GM23338 (cell line): ENCODE measurements around the gene OGT. TPM values are rescaled to one million over a fixed set of nuclear protein-coding genes. Genes with fewer than 3 reads are reported as not detected.

Experiments used
- ATAC-seq: fragments of 200-7000 bp; cut with Tn5 transposase; 3 replicates; pipeline ENCODE4 v1.9.1; 2020
- DNase-seq: peaks from one replicate; pipeline ENCODE4 v3.0.0-alpha.2; 2015; ENCODE audit warnings: low spot score
- H2AFZ ChIP-seq: fragments of 200-600 bp; sonication (generic); 2 replicates; pipeline ENCODE4 v1.8.0; 2016; ENCODE audit warnings: antibody characterized with exemption, mild to moderate bottlenecking, moderate library complexity
- H3F3A ChIP-seq: fragments of 200-600 bp; sonication (generic); replicated peaks from 2 replicates; pipeline ENCODE4 v1.8.0; 2017; ENCODE audit warnings: antibody characterized with exemption, mixed run types, low read depth
- H3K27ac ChIP-seq: fragments of 200-600 bp; sonication (generic); 2 replicates; pipeline ENCODE4 v1.6.1; 2016; ENCODE audit warnings: low read depth
- H3K27me3 ChIP-seq: fragments of 200-600 bp; sonication (generic); 2 replicates; pipeline ENCODE4 v1.8.0; 2016; ENCODE audit warnings: mild to moderate bottlenecking, mixed run types, moderate library complexity; ENCODE audit not compliant: insufficient read depth
- H3K36me3 ChIP-seq: fragments of 200-600 bp; sonication (generic); 2 replicates; pipeline ENCODE4 v1.8.0; 2016; ENCODE audit warnings: mild to moderate bottlenecking; ENCODE audit not compliant: insufficient read depth
- H3K4me1 ChIP-seq: fragments of 200-600 bp; sonication (generic); 2 replicates; pipeline ENCODE4 v1.8.0; 2016; ENCODE audit warnings: mild to moderate bottlenecking, moderate library complexity; ENCODE audit not compliant: insufficient read depth
- H3K4me2 ChIP-seq: fragments of 200-600 bp; sonication (generic); 2 replicates; pipeline ENCODE4 v1.7.1; 2017; ENCODE audit warnings: mixed run types
- H3K4me3 ChIP-seq: fragments of 200-600 bp; sonication (generic); 2 replicates; pipeline ENCODE4 v1.6.1; 2016; ENCODE audit warnings: mixed run types
- H3K79me2 ChIP-seq: fragments of 200-600 bp; sonication (generic); replicated peaks from 2 replicates; pipeline ENCODE4 v1.8.0; 2017; ENCODE audit warnings: mild to moderate bottlenecking; ENCODE audit not compliant: insufficient read depth
- H3K9me2 ChIP-seq: fragments of 200-600 bp; sonication (generic); 2 replicates; pipeline ENCODE4 v1.8.0; 2017; ENCODE audit not compliant: insufficient read depth
- H4K20me1 ChIP-seq: fragments of 200-600 bp; sonication (generic); replicated peaks from 2 replicates; pipeline ENCODE4 v1.8.0; 2017; ENCODE audit warnings: mild to moderate bottlenecking; ENCODE audit not compliant: insufficient read depth
- H3K27ac Mint-ChIP-seq: 2 replicates; pipeline ENCODE4 v1.8.0; 2020; ENCODE audit warnings: inconsistent platforms, mild to moderate bottlenecking, moderate library complexity, mixed read lengths
- H3K27me3 Mint-ChIP-seq: 3 replicates; pipeline ENCODE4 v1.8.0; 2022; ENCODE audit warnings: low read depth, mild to moderate bottlenecking, moderate library complexity, mixed read lengths, inconsistent platforms; ENCODE audit not compliant: insufficient read depth, poor library complexity
- H3K36me3 Mint-ChIP-seq: 3 replicates; pipeline ENCODE4 v1.8.0; 2021; ENCODE audit warnings: low read depth, mild to moderate bottlenecking, inconsistent platforms, moderate library complexity, mixed read lengths
- H3K4me1 Mint-ChIP-seq: 3 replicates; pipeline ENCODE4 v1.8.0; 2020; ENCODE audit warnings: mild to moderate bottlenecking, inconsistent platforms, mixed read lengths
- H3K4me3 Mint-ChIP-seq: 3 replicates; pipeline ENCODE4 v1.8.0; 2021; ENCODE audit warnings: moderate library complexity, mild to moderate bottlenecking, inconsistent platforms, mixed read lengths
- H3K9me3 Mint-ChIP-seq: 3 replicates; pipeline ENCODE4 v1.8.0; 2020; ENCODE audit warnings: moderate library complexity, mild to moderate bottlenecking, inconsistent platforms, mixed read lengths
- CREB1 ChIP-seq: fragments of 250-450 bp; sonication (Bioruptor Pico); IDR thresholded peaks from 2 replicates; pipeline ENCODE4 v1.5.0; 2020; ENCODE audit warnings: low read depth, mild to moderate bottlenecking, moderate library complexity
- CTCF ChIP-seq, 2 experiments: fragments of 200-600 bp in 1 of 2; sonication (generic) in 1 of 2; conservative IDR thresholded peaks; 2 replicates each; pipeline versions ENCODE4 v1.5.1 to v1.6.1; 2016 to 2017; ENCODE audit warnings: antibody characterized with exemption in 2 of 2, low read depth in 2 of 2, mild to moderate bottlenecking in 2 of 2, moderate library complexity in 1 of 2
- ETS1 ChIP-seq: IDR thresholded peaks from 2 replicates; pipeline ENCODE4 v1.6.1; 2016; ENCODE audit warnings: antibody characterized with exemption
- EZH2 ChIP-seq: fragments of 200-600 bp; sonication (generic); IDR thresholded peaks from one replicate; pipeline ENCODE4 v1.8.0; 2017; ENCODE audit warnings: antibody characterized with exemption, mild to moderate bottlenecking, low read depth; ENCODE audit not compliant: unreplicated experiment
- EZH2phosphoT487 ChIP-seq: fragments of 200-600 bp; sonication (generic); IDR thresholded peaks from one replicate; pipeline ENCODE4 v1.8.1; 2018; ENCODE audit warnings: antibody characterized with exemption; ENCODE audit not compliant: unreplicated experiment
- JUNB ChIP-seq: IDR thresholded peaks from one replicate; pipeline ENCODE4 v1.6.1; 2016; ENCODE audit warnings: antibody characterized with exemption; ENCODE audit not compliant: unreplicated experiment
- NANOG ChIP-seq: IDR thresholded peaks from 2 replicates; pipeline ENCODE4 v1.6.1; 2016; ENCODE audit warnings: antibody characterized with exemption, borderline replicate concordance
- POLR2AphosphoS5 ChIP-seq: IDR thresholded peaks from 2 replicates; pipeline ENCODE4 v1.6.1; 2016; ENCODE audit warnings: antibody characterized with exemption, low read depth
- REST ChIP-seq: IDR thresholded peaks from one replicate; pipeline ENCODE4 v1.6.1; 2018; ENCODE audit warnings: antibody characterized with exemption; ENCODE audit not compliant: unreplicated experiment
- STAT1 ChIP-seq: IDR thresholded peaks from one replicate; pipeline ENCODE4 v1.6.1; 2016; ENCODE audit warnings: antibody characterized with exemption; ENCODE audit not compliant: unreplicated experiment
- ZNF114 ChIP-seq: fragments of 250-450 bp; sonication (Bioruptor Pico); IDR thresholded peaks from 2 replicates; pipeline ENCODE4 v1.5.0; 2020; ENCODE audit warnings: mild to moderate bottlenecking, moderate library complexity
- ZNF331 ChIP-seq: fragments of 250-450 bp; sonication (Bioruptor Pico); IDR thresholded peaks from 2 replicates; pipeline ENCODE4 v1.5.0; 2020; ENCODE audit warnings: low read depth, mild to moderate bottlenecking, moderate library complexity
- ZNF462 ChIP-seq: fragments of 250-450 bp; sonication (Bioruptor Pico); IDR thresholded peaks from 2 replicates; pipeline ENCODE4 v1.5.0; 2020; ENCODE audit warnings: mild to moderate bottlenecking, moderate library complexity
- polyA plus RNA-seq: library from polyadenylated mRNA; unstranded; fragments of >200 nt; fragmentation: Nextera tagmentation; extraction: Ambion mirVana; gene quantifications from 2 replicates; pipeline ENCODE4 v1.2.1, GENCODE V29; 2016
- total RNA-seq: library from RNA; depleted of rRNA; stranded (reverse); fragments of >200 nt; shearing (Covaris generic); gene quantifications from 2 replicates; pipeline ENCODE4 v1.2.3, GENCODE V29; 2014

The OGT gene
- total and polyA plus RNA-seq, 2 experiments from 2014 or later: 43.3 to 163 TPM

- peak overlapping the region; percentile 96 for H3K4me3 Mint-ChIP-seq
- DNase-seq: no peak
- Histone ChIP-seq H3K4me2 (peak overlapping the region; percentile 90), H3K4me1 (peaks cover 18% of the 10 kb centered on the region), H3K27ac (no peak overlapping the region), H3K4me3 (peak overlapping the region; percentile 92), H3K27me3 (no peaks in the 10 kb centered on the region), H3K36me3 (peaks cover 13% of the 10 kb centered on the region; the same call in 1 of the 2 replicates), H3K9me2 (no peaks in the 10 kb centered on the region), H2AFZ (no peak overlapping the region), H3F3A (no peaks in the 10 kb centered on the region), H3K79me2 (peaks cover 71% of the 10 kb centered on the region), H4K20me1 (peaks cover 34% of the 10 kb centered on the region)
- peaks cover 2% of the 10 kb centered on the region for H3K27me3 Mint-ChIP-seq
- ATAC-seq: no peak
- peaks cover 38% of the 10 kb centered on the region for H3K36me3 Mint-ChIP-seq
- H3K4me1 Mint-ChIP-seq: peaks cover 17% of the 10 kb centered on the region
- no peak overlapping the region for H3K27ac Mint-ChIP-seq
- peaks cover 4% of the 10 kb centered on the region; the same call in 1 of the 3 replicates for H3K9me3 Mint-ChIP-seq
- TF ChIP-seq JUNB (no peak), ZNF462 (CRISPR knock-in tag) (no peak), REST (no peak), CTCF (conservative IDR thresholded peaks at IDR 0.05; ENCODE audit: low read depth in 2 of 2) (no peak), ETS1 (no peak), POLR2AphosphoS5 (no peak), ZNF114 (no peak), EZH2phosphoT487 (no peak), CREB1 (no peak), NANOG (no peak), EZH2 (no peak), STAT1 (no peak), ZNF331 (CRISPR knock-in tag) (no peak)
Measured at GRCh38 chrX:71534773-71535544, 2.1 kb downstream of the OGT start.
